Endothelial cell of umbilical vein (primary cell): ENCODE results near the gene CPSF7. TPM values are rescaled to one million over a fixed set of nuclear protein-coding genes. Genes with fewer than 3 reads are reported as not detected.

Source experiments
- BruUV-seq: library from RNA; stranded (reverse); fragments of 400-500 nt; replicated peaks from 2 replicates; lab custom pipeline; 2021; lab: Mats Ljungman, UMichigan
- CTCF ChIA-PET: fragments of 300-600, 350-600 bp; sonication (Branson Sonifier 250); formaldehyde crosslinking; loops from one replicate; lab custom pipeline; 2021; ENCODE audit warnings: antibody characterized with exemption, inconsistent platforms; lab: Charles Lee
- POLR2A ChIA-PET: fragments of 300-600, 350-600 bp; sonication (Branson Sonifier 250); formaldehyde crosslinking; loops from one replicate; lab custom pipeline; 2021; ENCODE audit warnings: antibody characterized with exemption, inconsistent platforms; lab: Charles Lee
- DNase-seq: peaks from one replicate; pipeline ENCODE4 v3.0.0-alpha.2; 2011; ENCODE audit warnings: low read depth, low spot score
- FAIRE-seq: peaks from 2 replicates; lab custom pipeline; 2011; peaks lifted over from hg19 to GRCh38; lab: Jason Lieb, UNC
- H2AFZ ChIP-seq: 2 replicates; pipeline ENCODE4 v1.6.0; 2012; ENCODE audit warnings: low read depth, low read length, control low read depth, inconsistent platforms
- H3K27ac ChIP-seq: 2 replicates; pipeline ENCODE4 v1.5.1; 2011; ENCODE audit warnings: low read depth, mild to moderate bottlenecking, control low read depth, low read length, moderate library complexity; ENCODE audit not compliant: insufficient read depth
- H3K27me3 ChIP-seq, 2 experiments: 2 replicates each; pipeline versions ENCODE4 v1.6.0 to v1.6.1; 2011; ENCODE audit warnings: low read length in 2 of 2, mixed read lengths in 1 of 2; ENCODE audit not compliant: control insufficient read depth in 2 of 2, insufficient read depth in 2 of 2
- H3K36me3 ChIP-seq, 2 experiments: 2 replicates in 1 of 2; 3 replicates in 1 of 2; pipeline ENCODE4 v1.5.1; 2011; ENCODE audit warnings: low read length in 2 of 2, mild to moderate bottlenecking in 1 of 2, moderate library complexity in 1 of 2; ENCODE audit not compliant: control insufficient read depth in 2 of 2, insufficient read depth in 2 of 2; ENCODE audit errors: extremely low read depth in 1 of 2
- H3K4me1 ChIP-seq: 3 replicates; pipeline ENCODE4 v1.5.1; 2011; ENCODE audit warnings: mild to moderate bottlenecking, low read length; ENCODE audit not compliant: control insufficient read depth, insufficient read depth; ENCODE audit errors: extremely low read depth
- H3K4me2 ChIP-seq: 2 replicates; pipeline ENCODE4 v1.6.1; 2011; ENCODE audit warnings: low read length, control low read depth, mixed read lengths; ENCODE audit not compliant: insufficient read depth
- H3K4me3 ChIP-seq, 3 experiments: fragments of 200-600 bp in 1 of 3; sonication (generic), shearing (Covaris generic) in 1 of 3; replicated peaks in 1 of 3; 2 replicates each; pipeline ENCODE4 v1.5.1; 2011 to 2016; ENCODE audit warnings: control low read depth in 3 of 3, low read length in 3 of 3, mild to moderate bottlenecking in 2 of 3, inconsistent platforms in 1 of 3, low read depth in 1 of 3, moderate library complexity in 1 of 3; ENCODE audit not compliant: insufficient read depth in 1 of 3
- H3K79me2 ChIP-seq: 2 replicates; pipeline ENCODE4 v1.6.0; 2012; ENCODE audit warnings: low read length, inconsistent platforms; ENCODE audit not compliant: control insufficient read depth, insufficient read depth
- H3K9ac ChIP-seq: replicated peaks from 2 replicates; pipeline ENCODE3; 2011; ENCODE audit warnings: low read length, control low read depth; ENCODE audit not compliant: insufficient read depth; ENCODE audit errors: extremely low read depth
- H3K9me1 ChIP-seq: replicated peaks from 3 replicates; pipeline ENCODE4 v1.6.0; 2011; ENCODE audit warnings: mild to moderate bottlenecking, low read length; ENCODE audit not compliant: control insufficient read depth, insufficient read depth; ENCODE audit errors: extremely low read depth
- H3K9me3 ChIP-seq: replicated peaks from 2 replicates; pipeline ENCODE4 v1.5.1; 2012; ENCODE audit warnings: low read length, inconsistent platforms; ENCODE audit not compliant: control insufficient read depth, insufficient read depth
- H4K20me1 ChIP-seq: replicated peaks from 2 replicates; pipeline ENCODE3; 2011; ENCODE audit warnings: mild to moderate bottlenecking, low read length; ENCODE audit not compliant: control insufficient read depth, insufficient read depth; ENCODE audit errors: extremely low read depth
- EZH2 ChIP-seq: IDR thresholded peaks from 2 replicates; pipeline ENCODE4 v1.6.1; 2012; ENCODE audit warnings: borderline replicate concordance, low read depth, mild to moderate bottlenecking, moderate library complexity, low read length, inconsistent platforms; ENCODE audit not compliant: severe bottlenecking
- FOS ChIP-seq: IDR thresholded peaks from 2 replicates; pipeline ENCODE4 v1.6.1; 2011; ENCODE audit warnings: mild to moderate bottlenecking, low read length, moderate library complexity, borderline replicate concordance; ENCODE audit not compliant: insufficient read depth
- GATA2 ChIP-seq: IDR thresholded peaks from 2 replicates; pipeline ENCODE4 v1.7.0; 2011; ENCODE audit warnings: low read depth, mild to moderate bottlenecking, moderate library complexity, mixed read lengths, low read length; ENCODE audit not compliant: insufficient read length, insufficient read depth
- JUN ChIP-seq: IDR thresholded peaks from 2 replicates; pipeline ENCODE4 v1.6.1; 2011; ENCODE audit warnings: borderline replicate concordance, low read depth; ENCODE audit not compliant: insufficient read length, insufficient read depth
- MYC ChIP-seq: IDR thresholded peaks from one replicate; pipeline ENCODE4 v1.6.1; 2011; ENCODE audit warnings: mild to moderate bottlenecking, low read depth, low read length
- POLR2A ChIP-seq: IDR thresholded peaks from 2 replicates; pipeline ENCODE4 v1.6.1; 2012; ENCODE audit warnings: low read depth, mild to moderate bottlenecking, control low read depth, low read length
- POLR2AphosphoS5 ChIP-seq: IDR thresholded peaks from 2 replicates; pipeline ENCODE4 v1.6.1; 2012; ENCODE audit warnings: low read depth, mild to moderate bottlenecking, control low read depth, low read length, moderate library complexity; ENCODE audit not compliant: insufficient read depth
- dilution Hi-C: fragments of 300-500 bp; cut with MboI; formaldehyde crosslinking; loops from one replicate; pipeline ENCODE4 v1.15.0; 2019; ENCODE audit warnings: low sequenced_read_pairs; ENCODE audit not compliant: extremely low pct_ligation_motif_present
- intact Hi-C: fragments of 100-400 bp; cut with micrococcal nuclease; formaldehyde crosslinking; loops from one replicate; pipeline ENCODE4 v1.10.0; 2022
- polyA plus RNA-seq, 4 experiments: library from polyadenylated mRNA; depleted of rRNA in 3 of 4; stranded (reverse) in 3 of 4; unstranded in 1 of 4; fragments of >200 nt; gene quantifications; 2 replicates each; pipeline versions ENCODE4 v1.2.1 to v1.2.3, GENCODE V29; 2011 to 2012; ENCODE audit warnings: missing spikeins in 1 of 4
- total RNA-seq: library from RNA; stranded (reverse); gene quantifications from 2 replicates; pipeline ENCODE4 v1.2.3, GENCODE V29; 2021
- TF ChIP-seq, protein P1 (sequence below): IDR thresholded peaks from 2 replicates; pipeline ENCODE4 v1.6.1; 2011; ENCODE audit not compliant: insufficient read depth, insufficient read length
- TF ChIP-seq, protein P2 (sequence below), 2 donors: IDR thresholded peaks; 1 replicate in 1 of 2; 2 replicates in 1 of 2; pipeline ENCODE4 v1.5.1; 2011; ENCODE audit warnings: low read length in 2 of 2, mild to moderate bottlenecking in 2 of 2, moderate library complexity in 2 of 2, control low read depth in 1 of 2, inconsistent platforms in 1 of 2, low read depth in 1 of 2; ENCODE audit not compliant: insufficient read depth in 1 of 2; ENCODE audit errors: extremely low read depth in 1 of 2

Gene CPSF7
- total and polyA plus RNA-seq, 2 donors (not counting 3 experiments of a cell fraction or from before 2014, with no cell fraction given), result 77.0 to 88.4 TPM

GRCh38 chr11:61476371-61476770 is 46.6 kb upstream of the CPSF7 start:
- BruUV-seq, result no TSS peak
- Histone ChIP-seq H3K27me3 (no peaks in the 10 kb centered on the region), H3K36me3 (no peaks in the 10 kb centered on the region), H3K9me3 (no peaks in the 10 kb centered on the region), H3K79me2 (no peaks in the 10 kb centered on the region), H3K4me3 (no peak overlapping the region), H4K20me1 (no peaks in the 10 kb centered on the region), H3K4me1 (no peaks in the 10 kb centered on the region), H3K4me2 (no peak overlapping the region), H2AFZ (no peak overlapping the region), H3K9ac (no peak overlapping the region), H3K27ac (no peak overlapping the region), H3K9me1 (no peaks in the 10 kb centered on the region)
- ChIA-PET CTCF (interaction anchor here (1.2 to 11.5 kb wide), 7 partner anchors 9 to 160 kb away, joined by 3 to 221 read pairs (median 11); no protein-coding TSS in a partner anchor), POLR2A (no interaction called here)
- dilution Hi-C loops, result no loop called here
- DNase-seq (no peak), FAIRE-seq (no peak)
- intact Hi-C loops, result no loop called here
- TF ChIP-seq JUN (no peak), POLR2AphosphoS5 (no peak), EZH2 (no peak), MYC (no peak), GATA2 (no peak), POLR2A (no peak), FOS (no peak)
- TF ChIP-seq, protein P1, sequence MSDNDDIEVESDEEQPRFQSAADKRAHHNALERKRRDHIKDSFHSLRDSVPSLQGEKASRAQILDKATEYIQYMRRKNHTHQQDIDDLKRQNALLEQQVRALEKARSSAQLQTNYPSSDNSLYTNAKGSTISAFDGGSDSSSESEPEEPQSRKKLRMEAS, result no peak
- TF ChIP-seq, protein P2, sequence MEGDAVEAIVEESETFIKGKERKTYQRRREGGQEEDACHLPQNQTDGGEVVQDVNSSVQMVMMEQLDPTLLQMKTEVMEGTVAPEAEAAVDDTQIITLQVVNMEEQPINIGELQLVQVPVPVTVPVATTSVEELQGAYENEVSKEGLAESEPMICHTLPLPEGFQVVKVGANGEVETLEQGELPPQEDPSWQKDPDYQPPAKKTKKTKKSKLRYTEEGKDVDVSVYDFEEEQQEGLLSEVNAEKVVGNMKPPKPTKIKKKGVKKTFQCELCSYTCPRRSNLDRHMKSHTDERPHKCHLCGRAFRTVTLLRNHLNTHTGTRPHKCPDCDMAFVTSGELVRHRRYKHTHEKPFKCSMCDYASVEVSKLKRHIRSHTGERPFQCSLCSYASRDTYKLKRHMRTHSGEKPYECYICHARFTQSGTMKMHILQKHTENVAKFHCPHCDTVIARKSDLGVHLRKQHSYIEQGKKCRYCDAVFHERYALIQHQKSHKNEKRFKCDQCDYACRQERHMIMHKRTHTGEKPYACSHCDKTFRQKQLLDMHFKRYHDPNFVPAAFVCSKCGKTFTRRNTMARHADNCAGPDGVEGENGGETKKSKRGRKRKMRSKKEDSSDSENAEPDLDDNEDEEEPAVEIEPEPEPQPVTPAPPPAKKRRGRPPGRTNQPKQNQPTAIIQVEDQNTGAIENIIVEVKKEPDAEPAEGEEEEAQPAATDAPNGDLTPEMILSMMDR (IDR thresholded peaks at IDR 0.05; ENCODE audit: extremely low read depth in 1 of 2, insufficient read depth in 1 of 2, low read depth in 1 of 2, low read length in 2 of 2), result no peak
